ENCODE results near the gene DUSP16.
"Not testable (repeated sequence)": the region's sequence is repeated elsewhere in the genome, so short reads cannot be mapped to it uniquely, and the experiment has no call there.

The DUSP16 gene, protein sequence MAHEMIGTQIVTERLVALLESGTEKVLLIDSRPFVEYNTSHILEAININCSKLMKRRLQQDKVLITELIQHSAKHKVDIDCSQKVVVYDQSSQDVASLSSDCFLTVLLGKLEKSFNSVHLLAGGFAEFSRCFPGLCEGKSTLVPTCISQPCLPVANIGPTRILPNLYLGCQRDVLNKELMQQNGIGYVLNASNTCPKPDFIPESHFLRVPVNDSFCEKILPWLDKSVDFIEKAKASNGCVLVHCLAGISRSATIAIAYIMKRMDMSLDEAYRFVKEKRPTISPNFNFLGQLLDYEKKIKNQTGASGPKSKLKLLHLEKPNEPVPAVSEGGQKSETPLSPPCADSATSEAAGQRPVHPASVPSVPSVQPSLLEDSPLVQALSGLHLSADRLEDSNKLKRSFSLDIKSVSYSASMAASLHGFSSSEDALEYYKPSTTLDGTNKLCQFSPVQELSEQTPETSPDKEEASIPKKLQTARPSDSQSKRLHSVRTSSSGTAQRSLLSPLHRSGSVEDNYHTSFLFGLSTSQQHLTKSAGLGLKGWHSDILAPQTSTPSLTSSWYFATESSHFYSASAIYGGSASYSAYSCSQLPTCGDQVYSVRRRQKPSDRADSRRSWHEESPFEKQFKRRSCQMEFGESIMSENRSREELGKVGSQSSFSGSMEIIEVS

DNA sequence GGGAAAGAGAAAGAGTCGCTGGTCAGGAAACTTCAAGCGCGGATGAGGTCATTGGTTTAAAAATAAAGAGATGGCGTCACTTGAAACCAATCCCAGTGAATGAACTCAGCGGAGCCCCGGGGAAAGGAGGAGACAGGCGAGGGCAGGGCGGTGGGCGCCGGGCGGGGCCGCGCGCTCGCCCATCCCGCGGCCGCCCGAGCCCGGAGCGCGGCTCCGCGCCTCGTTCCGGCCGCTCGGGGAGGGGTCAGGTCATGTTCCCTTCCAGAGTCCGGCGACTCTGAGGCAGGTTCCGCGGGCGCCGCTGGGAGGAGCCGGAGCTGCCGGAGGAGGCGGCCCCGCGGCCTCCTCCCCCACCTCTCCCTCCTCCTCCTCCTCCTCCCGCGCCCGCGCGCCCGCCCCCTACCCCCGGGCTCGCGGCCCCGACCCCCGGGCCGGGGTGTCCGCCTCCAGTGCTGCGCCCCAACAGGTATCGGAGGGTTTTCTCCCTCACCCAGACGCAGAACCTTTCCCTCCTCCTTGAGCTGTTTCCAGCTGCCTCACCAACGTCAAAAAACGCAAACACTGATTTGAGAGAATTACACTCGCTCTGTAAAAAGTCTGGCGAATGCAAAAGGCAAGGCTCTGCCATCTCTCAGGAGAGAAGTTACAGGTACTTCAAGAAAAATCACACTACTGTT lies at the start of gene DUSP16:
Gene DUSP16 (minus strand): TSS at position 279 of the 677 bp plus-strand sequence. CDS start 41,765 bp downstream, outside the sequence.
- peak; percentile 91 for DNase-seq (ENCODE audit: low spot score)

DNA sequence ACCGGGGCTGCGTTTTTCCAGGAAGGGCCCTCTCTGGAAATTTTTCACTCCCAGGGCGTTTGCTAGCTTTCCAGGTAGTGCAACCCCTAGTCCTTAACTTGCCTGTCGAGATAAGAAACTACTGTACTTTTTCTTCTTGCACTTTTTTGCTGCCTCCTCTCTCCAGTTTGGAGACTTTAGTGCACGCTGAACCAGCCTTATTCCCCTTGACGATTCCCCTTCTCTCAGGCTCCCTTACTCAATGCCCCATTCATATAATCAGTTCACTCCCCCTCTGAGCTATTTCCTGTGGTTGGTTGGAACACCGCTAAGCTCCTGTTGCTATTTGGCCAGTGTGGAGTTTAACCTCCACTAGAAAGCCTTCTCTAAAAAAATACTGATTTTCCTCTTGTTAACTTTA lies 49.7 kb upstream of the DUSP16 start:
- peak; percentile 34 for DNase-seq (ENCODE audit: low spot score)

DNA sequence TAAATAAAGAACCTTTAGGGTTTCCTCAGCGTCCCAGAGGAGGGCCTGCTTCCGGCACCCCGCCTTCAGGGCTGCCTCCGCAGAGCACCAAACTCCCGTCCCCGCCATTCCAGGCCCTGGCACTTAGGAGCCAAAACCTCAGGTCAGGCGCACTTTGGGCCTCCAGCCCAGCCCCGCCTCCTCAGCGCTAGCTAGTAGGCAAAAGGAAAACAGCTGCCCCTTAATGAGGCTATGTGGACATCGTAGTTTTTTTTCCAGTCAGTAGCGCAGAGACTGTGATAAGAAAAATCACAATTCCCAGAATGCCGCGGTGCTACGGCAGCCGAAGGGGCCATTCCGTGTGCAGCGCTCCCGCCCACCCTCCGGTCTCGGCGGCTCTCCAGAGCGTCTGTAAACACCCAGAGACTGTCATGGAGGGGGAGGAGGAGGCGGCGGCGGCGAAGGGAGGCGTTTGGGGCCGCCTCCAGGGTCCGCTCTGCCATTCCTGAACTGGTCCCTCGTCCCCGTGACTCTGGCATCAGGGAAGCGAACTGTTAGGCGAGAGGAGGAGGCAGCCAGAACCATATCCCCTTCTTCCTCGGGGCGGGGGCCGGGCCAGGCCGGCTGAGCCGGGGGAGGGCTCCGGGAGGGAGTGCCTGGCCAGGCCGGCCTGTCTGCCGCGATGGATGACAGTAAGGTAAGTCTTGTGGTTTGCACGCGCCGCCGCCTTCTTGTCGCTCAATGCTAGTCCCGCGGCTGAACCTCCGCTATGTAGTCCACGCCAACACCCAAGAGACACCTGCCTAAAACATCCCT lies 49.0 kb upstream of the DUSP16 start, which contains the start of gene CREBL2:
Gene CREBL2 (plus strand): TSS at position 365 of the 795 bp plus-strand sequence. CDS start 297 bp downstream, at position 662.
- peak; percentile 88 for DNase-seq (ENCODE audit: low spot score)

DNA sequence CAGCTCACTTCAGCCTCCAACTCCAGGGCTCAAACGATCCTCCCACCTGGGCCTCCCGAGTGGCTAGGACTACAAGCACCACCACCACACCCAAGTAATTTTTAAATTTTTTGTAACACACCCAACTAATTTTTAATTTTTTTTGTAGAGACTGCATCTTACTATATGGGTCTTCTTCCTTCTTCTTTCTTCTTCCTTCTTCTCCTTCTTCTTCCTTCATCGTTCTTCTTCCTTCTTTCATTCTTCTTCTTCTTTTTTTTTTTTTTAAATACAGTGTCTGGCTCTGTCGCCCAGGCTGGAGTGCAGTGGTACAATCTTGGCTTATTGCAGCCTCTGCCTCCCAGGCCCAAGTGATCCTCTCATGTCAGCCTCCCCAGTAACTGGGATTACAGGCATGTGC lies 48.0 kb upstream of the DUSP16 start:
- no peak for DNase-seq (ENCODE audit: low spot score)

DNA sequence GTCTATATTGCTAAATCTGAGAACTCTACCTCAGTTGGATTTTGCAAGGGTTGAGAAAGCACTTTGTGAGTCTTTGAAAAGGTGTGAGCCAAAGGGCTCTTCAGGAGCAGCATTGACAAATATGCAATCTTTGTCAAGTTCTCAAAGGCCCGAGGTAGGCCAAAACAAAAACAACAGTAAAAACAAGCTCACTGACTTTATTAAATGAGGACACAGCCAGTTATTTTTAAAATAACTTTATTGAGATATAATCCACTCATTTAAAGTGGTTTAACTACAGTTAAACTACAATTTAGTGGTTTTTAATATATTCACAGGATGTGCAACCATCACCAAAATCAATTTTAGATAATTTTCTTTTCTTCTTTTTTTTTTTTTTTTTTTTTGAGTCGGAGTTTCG lies 47.0 kb upstream of the DUSP16 start:
- no peak for DNase-seq (ENCODE audit: low spot score)

DNA sequence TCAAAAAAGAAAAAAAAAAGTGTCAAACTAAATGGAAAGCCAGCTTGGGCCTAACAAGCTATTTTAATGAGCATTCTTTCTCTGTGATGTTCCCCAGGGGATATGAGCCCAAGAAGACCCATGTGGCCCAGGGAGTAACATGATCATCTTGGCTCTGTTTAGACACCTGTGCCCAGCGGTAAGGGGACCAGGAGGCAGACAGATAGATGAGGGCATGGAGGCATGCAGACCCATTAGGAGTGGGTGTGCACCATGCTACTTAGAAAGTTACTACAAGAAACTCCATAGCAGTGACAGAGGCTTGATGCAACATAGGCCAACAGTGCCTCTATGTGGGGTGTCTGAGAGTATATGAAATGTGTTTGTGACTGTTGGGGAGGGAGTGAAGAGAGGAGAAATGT lies 45.9 kb upstream of the DUSP16 start:
- no peak for DNase-seq (ENCODE audit: low spot score)

DNA sequence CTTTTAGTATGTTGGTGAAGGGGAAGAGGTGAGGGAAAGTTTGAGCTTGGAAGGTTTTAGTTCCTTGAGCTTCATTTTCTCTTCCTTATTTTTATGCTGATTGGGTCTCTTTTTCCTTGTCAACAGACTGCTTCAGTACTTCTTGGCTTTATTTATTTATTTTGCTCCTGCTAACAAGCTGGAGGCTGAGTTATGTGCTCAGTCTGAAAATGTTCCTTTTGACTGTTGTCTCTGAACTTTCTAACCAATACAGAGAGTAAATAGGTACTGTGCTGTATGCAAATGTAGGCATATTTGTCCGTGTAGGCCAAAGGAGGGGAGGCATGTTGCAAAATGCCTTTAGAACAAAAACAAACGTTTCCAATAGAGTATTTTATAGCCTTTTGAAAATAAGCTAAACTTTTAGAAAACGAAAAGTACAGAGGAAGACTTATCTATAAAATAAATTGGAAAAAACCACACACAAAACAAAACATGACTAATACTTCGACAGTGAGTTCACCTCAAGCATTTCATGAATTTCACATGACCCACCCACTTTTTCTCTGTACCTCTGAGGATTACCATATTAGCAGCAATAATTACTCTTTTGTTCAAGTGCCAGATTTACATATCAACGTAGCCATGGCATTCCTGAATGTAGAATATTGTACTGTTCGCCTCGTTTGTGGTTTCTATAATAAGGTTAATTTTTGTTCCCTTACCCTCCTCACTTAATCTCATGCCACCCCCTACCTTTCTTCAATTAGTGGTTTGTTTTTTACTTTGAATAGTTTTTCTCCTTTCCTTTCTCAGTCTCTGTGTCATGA lies 44.3 kb upstream of the DUSP16 start:
- no peak for DNase-seq (ENCODE audit: low spot score)

DNA sequence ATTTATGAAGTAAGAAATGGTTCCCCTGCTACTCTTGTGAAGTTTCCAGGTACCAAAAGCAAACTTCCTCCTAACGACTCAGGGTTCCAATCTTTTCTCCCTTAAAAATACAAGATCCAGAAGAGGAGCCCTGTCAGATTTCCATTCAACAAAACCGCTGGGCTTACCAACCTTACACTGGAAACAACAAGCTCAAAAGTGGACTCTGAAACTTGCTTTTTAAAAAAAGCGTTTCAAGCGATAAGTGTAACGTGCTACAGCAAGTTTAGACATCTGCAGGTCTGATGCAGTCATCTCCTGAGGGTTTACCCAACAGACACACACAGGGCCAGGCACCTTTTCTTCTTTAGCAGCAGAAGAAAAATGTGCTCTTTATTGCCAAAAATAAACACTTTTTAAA lies 42.1 kb upstream of the DUSP16 start:
- no peak for DNase-seq (ENCODE audit: low spot score)

DNA sequence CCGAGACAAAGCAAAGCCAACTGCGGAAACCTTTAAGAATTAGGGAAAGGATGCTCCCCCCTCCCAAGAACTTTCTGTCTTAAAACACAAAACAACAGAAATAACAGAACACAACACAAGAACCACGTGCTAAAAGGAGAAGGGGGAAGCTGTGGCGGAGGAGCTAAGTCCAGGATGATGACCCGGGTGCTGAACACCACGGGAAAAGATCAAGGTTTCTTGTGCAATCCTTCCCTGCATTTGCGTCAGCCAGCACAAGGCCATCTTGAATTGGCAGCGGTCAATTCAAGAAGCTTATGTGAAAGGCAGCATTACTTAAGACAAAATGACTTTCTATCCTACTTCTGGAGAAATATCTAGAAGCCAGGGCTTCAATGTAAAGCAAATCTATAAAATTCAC lies 38.0 kb upstream of the DUSP16 start:
- DNase-seq (ENCODE audit: low spot score), result no peak

DNA sequence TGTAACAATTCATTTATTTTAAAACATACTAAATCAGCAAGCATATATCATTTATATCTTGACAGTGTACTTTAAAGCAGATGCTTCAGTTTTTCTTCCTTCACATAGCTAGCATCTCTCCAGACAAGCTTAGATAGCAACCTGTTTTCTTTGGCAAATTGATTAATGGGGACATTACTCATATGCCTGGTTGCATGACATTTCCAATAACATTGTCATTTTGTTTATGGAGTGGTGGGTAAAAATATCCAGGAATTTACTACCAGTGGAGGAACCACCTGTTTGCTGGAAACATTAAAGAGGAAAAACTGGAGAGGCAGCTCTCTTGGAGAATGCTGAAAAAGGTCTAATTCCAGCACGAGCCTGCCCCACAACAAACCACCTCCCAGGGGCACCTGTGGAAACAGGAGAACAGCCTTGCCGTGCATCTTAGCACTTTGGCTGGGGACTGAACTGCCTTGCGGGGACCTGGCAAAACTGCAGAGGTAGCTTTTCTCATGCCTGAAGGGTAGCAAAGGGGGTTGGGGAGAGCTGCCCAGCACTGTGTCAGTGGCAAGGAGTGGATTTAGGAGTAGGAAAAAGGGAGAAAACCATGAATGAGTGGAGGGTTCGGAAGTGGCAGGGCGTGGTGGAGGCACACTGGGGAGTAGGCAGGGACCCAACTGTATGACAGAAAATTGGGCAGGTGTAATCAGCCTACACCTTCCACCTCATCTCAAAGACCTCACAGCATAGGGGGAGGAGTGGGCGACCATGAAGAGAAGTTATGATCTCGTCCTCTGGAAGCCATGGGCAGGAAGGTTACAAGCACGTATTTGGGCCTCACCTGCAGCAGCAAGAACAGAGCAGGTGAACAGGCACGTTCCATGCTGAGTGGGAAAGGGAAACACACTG lies 37.3 kb upstream of the DUSP16 start:
- DNase-seq (ENCODE audit: low spot score), result no peak

DNA sequence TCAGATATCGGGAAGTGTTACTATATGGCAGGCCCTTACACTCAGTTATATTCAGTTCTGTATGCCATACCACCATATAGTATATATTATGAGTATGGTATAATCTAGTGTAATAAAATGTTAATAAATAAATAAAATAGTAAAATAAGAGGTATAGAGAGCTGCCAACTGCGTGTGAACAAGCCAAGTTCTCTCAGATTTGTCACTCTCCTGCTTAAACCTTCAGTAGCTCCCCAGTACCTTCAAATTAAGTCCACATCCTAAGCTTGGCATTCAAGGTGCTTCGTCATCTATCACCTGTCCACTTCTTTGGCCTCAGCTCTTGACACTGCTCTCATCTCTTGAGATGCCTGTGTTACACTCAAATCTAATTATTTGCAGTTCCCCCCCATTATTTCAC lies 36.2 kb upstream of the DUSP16 start:
- no peak for DNase-seq (ENCODE audit: low spot score)

DNA sequence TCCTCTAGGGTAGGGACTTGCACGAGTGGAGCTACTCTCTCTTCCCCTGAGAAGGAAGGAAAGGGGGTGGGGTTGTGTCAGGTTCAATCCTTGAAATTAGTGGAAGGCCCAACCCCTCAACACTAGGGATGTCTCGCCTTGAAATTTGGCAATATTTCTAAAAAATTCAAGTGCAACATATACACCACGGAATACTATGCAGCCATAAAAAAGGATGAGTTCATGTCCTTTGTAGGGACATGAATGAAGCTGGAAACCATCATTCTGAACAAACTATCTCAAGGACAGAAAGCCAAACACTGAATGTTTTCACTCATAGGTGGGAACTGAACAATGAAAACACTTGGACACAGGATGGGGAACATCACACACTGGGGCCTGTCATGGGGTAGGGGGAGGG lies 33.9 kb upstream of the DUSP16 start:
- not testable (repeated sequence) for DNase-seq (ENCODE audit: low spot score)

DNA sequence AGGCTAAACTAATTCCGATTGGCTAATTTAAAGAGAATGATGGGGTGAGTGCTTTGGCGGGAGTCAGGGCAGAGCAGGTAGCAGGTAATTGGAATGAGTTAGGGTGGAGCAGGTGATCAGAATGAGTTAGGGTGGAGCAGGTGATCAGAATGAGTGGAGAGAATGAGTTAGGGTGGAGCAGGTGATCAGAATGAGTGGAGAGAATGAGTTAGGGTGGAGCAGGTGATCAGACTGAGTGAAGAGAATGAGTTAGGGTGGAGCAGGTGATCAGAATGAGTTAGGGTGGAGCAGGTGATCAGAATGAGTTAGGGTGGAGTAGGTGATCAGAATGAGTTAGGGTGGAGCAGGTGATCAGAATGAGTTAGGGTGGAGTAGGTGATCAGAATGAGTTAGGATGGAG lies 33.3 kb upstream of the DUSP16 start:
- not testable (repeated sequence) for DNase-seq (ENCODE audit: low spot score)

DNA sequence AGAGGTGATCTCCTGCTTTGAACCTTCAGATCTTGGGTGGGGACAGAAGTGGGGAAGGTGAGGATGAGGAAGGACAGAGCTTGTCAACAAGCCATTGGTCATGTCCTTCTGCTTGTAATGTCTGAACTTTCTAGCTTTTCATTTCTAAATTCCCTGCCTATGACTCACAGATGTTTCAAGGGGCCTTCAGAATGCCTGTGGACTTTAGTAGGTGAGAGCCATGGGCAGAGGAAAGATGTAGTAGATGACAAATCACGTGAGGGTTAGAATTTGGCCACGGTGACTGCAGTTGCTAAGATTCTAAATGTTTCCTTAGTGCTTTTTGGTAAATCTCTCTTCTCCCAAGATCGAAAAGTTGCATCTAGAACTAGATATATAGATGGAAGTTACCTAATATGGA lies 30.3 kb upstream of the DUSP16 start:
- no peak for DNase-seq (ENCODE audit: low spot score)

DNA sequence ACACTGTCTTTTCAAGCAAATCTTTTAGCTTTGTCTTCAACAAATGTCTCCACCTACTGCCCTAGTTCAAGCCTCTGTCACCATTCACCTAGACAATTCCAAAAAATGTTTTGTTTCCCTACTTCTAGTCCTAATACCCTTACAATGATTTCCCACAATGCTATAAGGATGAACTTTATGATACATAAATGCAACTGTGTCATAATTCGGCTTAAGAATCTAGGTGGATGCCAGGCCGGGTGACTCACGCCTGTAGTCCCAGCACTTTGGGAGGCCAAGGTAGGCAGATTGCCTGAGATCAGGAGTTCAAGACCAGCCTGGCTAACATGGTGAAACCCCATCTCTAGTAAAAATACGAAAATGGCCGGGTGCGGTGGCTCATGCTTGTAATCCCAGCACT lies 28.3 kb upstream of the DUSP16 start:
- no peak for DNase-seq (ENCODE audit: low spot score)

DNA sequence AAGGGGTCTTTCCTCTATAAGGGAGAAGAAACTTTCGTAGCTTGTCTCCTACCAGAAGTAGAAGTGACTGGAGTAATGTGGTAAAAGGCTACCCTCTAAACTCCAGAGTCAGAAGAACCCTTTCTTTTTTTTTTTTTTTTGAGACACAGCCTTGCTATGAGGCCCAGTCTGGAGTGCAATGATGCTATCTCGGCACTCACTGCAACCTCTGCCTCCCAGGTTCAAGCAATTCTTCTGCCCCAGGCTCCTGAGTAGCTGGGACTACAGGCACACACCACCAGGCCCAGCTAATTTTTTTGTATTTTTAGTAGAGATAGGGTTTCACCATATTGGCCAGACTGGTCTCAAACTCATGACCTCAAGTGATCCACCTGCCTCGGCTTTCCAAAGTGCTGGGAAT lies 25.8 kb upstream of the DUSP16 start:
- not testable (repeated sequence) for DNase-seq (ENCODE audit: low spot score)

DNA sequence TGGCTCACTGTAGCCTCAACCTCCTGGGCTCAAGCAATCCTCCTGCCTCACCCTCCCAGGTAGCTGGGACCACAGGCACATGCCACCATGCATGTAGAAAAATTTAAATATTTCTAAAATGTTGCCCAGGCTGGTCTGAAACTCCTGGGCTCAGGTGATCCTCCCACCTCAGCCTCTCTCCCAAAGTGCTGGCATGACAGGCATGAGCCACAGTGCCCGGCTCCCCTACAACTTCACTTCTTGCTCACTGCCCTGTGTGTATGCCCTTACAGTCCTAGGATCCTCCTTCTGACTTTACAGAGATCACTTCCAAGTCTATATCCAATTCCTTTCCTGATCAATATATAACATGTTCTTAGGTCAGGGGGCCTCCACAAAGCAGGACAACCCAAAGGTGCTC lies 25.2 kb upstream of the DUSP16 start:
- no peak for DNase-seq (ENCODE audit: low spot score)

DNA sequence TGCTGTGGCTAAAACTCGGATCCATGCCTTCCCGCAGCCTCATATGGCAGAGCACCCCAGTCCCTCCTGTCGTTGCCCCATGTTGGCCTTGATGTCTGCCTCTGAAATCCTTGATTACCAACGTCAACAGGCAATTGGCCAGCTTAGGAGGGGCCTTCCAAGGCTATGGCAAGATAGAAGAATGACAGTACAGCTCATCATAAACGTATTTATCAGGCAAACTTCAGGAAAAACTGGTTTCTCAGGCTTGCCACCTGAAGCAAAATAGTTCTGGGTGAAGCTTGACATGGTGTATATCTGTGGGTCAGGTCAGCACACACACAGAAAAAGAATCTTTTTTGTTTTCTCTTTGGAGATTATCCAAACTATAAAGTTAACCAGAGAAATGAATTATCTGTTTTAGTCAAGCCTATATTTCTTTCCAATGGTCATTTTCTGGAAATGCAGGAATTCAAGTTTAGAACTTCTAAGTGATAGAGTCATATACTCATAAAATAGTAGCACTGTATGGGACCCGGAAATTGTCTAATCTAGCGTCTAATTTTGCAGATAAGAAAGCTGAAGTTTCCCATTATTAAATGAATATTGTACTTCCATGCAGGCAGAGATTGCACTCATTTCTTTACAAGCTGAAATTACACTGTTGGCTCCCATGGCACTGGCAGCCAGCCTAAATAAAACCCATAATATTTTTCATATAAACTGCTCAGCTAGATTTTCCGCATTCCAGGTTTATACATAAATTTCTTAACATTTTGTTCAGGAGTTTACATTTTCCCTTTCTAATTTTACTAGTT lies 24.4 kb upstream of the DUSP16 start:
- DNase-seq (ENCODE audit: low spot score), result no peak

DNA sequence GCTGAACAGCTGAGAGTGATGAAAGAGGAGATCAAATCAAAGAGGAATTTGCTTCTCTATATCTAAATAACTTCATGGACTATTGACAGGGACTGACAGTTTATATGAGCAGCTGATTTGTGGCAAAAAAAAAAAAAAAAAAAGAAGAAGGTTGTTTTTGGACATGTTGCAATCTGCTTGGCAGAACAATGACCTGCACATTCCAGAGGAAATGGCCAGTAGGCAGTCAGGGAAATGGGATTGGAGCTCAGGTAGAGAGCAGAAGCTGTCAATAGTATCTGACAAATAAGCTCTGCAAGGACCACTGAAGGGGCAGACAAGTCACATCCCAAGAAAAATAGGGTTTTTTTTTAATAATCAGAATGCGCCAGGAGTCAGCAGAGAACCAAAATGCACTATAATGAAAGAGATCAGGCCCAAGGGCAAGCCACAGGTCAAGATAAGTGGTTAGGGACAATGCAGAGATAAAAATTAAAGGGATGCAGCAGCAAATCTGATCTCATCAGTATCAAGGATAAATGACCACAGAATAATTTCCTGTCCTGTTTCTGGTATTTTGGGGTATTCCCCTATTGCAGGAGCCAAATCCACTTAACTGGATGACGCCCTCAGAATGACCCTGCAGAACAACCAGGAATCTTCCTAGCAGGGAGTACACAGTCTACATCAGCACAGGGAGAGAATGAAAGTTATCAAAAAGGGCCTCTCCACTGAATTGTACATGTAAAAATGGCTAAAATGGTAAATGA lies 22.6 kb upstream of the DUSP16 start:
- no peak for DNase-seq (ENCODE audit: low spot score)
